Right lobe of liver (tissue), 4 donors: ENCODE results near the gene DNAH8.

Source experiments
- POLR2A ChIP-seq: fragments of 450-650 bp; IDR thresholded peaks from one replicate; pipeline ENCODE4 v1.6.1; 2017; ENCODE audit warnings: antibody characterized with exemption, mild to moderate bottlenecking
- TF ChIP-seq, protein P1 (sequence below), 4 donors: fragments of 200-600 bp in 3 of 4; fragments of 450-650 bp in 1 of 4; IDR thresholded peaks; one replicate each; pipeline versions ENCODE4 v1.5.1 to v1.8.0; 2016 to 2022; ENCODE audit warnings: antibody characterized with exemption in 4 of 4, mild to moderate bottlenecking in 2 of 4
- donor health status: DM: no; HTN: no; CAD: no.
- donor health status: DM: no; HTN: no; CAD: no.
- donor health status: DM: no; HTN: yes; CAD: no.

DNA sequence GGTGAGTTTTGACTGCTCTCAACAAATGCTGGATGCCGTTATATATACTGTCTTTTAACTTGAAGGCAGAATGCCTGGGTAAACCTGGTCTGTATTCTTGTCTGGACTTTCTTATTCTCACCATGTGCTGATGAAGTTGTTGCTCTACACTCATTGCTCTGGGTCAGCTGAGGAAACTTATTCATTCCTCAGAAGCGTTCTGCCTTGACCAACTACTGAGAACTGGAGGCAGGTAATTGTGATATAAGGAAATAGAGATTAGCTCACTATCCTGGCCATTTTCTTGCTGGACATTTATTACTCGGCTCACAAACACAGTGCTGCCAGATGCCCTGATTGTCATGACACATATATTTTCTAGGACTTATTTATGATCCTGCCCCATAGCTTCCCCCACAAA is 103.6 kb downstream of the DNAH8 start:
- TF ChIP-seq, protein P1, sequence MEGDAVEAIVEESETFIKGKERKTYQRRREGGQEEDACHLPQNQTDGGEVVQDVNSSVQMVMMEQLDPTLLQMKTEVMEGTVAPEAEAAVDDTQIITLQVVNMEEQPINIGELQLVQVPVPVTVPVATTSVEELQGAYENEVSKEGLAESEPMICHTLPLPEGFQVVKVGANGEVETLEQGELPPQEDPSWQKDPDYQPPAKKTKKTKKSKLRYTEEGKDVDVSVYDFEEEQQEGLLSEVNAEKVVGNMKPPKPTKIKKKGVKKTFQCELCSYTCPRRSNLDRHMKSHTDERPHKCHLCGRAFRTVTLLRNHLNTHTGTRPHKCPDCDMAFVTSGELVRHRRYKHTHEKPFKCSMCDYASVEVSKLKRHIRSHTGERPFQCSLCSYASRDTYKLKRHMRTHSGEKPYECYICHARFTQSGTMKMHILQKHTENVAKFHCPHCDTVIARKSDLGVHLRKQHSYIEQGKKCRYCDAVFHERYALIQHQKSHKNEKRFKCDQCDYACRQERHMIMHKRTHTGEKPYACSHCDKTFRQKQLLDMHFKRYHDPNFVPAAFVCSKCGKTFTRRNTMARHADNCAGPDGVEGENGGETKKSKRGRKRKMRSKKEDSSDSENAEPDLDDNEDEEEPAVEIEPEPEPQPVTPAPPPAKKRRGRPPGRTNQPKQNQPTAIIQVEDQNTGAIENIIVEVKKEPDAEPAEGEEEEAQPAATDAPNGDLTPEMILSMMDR (IDR thresholded peaks at IDR 0.05): no peak
- no peak for TF ChIP-seq POLR2A
